Gastrocnemius medialis (tissue), 4 donors: ENCODE results near the gene ZBTB7C. TPM values are rescaled to one million over a fixed set of nuclear protein-coding genes. Genes with fewer than 3 reads are reported as not detected.

Experiments used
- ATAC-seq, 2 donors: fragments of 150-250 bp; one replicate each; pipeline ENCODE4 v1.9.1; 2016
- DNase-seq, 2 donors: peaks; one replicate each; pipeline ENCODE4 v3.0.0-alpha.2; 2019
- H3K27ac ChIP-seq, 4 donors: fragments of 200-600 bp; sonication (generic); 1 replicate in 1 of 4; 2 replicates in 3 of 4; pipeline ENCODE4 v1.5.1; 2016 to 2018; ENCODE audit warnings: mild to moderate bottlenecking in 2 of 4, moderate library complexity in 1 of 4
- H3K27me3 ChIP-seq, 3 donors: fragments of 200-600 bp; sonication (generic) in 2 of 3; 1 replicate in 1 of 3; 2 replicates in 2 of 3; pipeline versions ENCODE4 v1.5.1 to v1.6.0; 2016 to 2019; ENCODE audit warnings: mild to moderate bottlenecking in 1 of 3, moderate library complexity in 1 of 3
- H3K36me3 ChIP-seq, 2 donors: fragments of 200-600 bp; sonication (generic) in 1 of 2; one replicate each; pipeline ENCODE4 v1.5.1; 2017 to 2018
- H3K4me1 ChIP-seq, 2 donors: fragments of 200-600 bp; sonication (generic) in 1 of 2; one replicate each; pipeline ENCODE4 v1.5.1; 2016 to 2017; ENCODE audit warnings: mild to moderate bottlenecking in 2 of 2
- H3K4me3 ChIP-seq, 4 donors: fragments of 200-600 bp; sonication (generic) in 3 of 4; 1 replicate in 1 of 4; 2 replicates in 3 of 4; pipeline ENCODE4 v1.5.1; 2016 to 2019; ENCODE audit warnings: mild to moderate bottlenecking in 2 of 4
- H3K9me3 ChIP-seq, 3 donors: fragments of 200-600 bp; sonication (generic) in 2 of 3; 1 replicate in 1 of 3; 2 replicates in 2 of 3; pipeline ENCODE4 v1.5.1; 2016 to 2019
- CTCF ChIP-seq, 5 experiments: fragments of 450-650 bp in 3 of 5; fragments of 200-600 bp in 2 of 5; sonication (generic) in 2 of 5; IDR thresholded peaks in 4 of 5; conservative IDR thresholded peaks in 1 of 5; 1 replicate in 4 of 5; 2 replicates in 1 of 5; pipeline ENCODE4 v1.5.1; 2016 to 2019; ENCODE audit warnings: antibody characterized with exemption in 5 of 5, mild to moderate bottlenecking in 3 of 5, moderate library complexity in 3 of 5
- POLR2A ChIP-seq, 2 donors: fragments of 450-650 bp; IDR thresholded peaks; one replicate each; pipeline ENCODE4 v1.6.1; 2017; ENCODE audit warnings: antibody characterized with exemption in 2 of 2, mild to moderate bottlenecking in 2 of 2, moderate library complexity in 2 of 2
- in situ Hi-C, 4 donors: fragments of 200-750 bp; cut with MboI; loops; one replicate each; pipeline versions ENCODE4 v1.15.0 to v1.8.0; 2017; ENCODE audit warnings: low sequenced_read_pairs in 4 of 4
- intact Hi-C: fragments of 100-400 bp; cut with DNase I; formaldehyde crosslinking; loops from one replicate; pipeline ENCODE4 v1.15.1; 2023; ENCODE audit warnings: low total_unique reads
- total RNA-seq, 4 donors: library from RNA; depleted of rRNA; stranded (reverse); fragments of >200 nt; gene quantifications; one replicate each; pipeline versions ENCODE4 v1.1.0 to v1.2.3, GENCODE V29; 2016

Gene ZBTB7C
- total RNA-seq, 4 donors from 2014 or later: 0.53 to 12.3 (median 1.1) TPM

- H3K4me3 ChIP-seq: no peak overlapping the region
- ATAC-seq (no peak), DNase-seq (no peak)
- intact Hi-C loops: no loop called here
- no peaks in the 10 kb centered on the region for H3K9me3 ChIP-seq
- H3K4me1 ChIP-seq: no peaks in the 10 kb centered on the region
- H3K27ac ChIP-seq: no peak overlapping the region
- in situ Hi-C loops: loop anchor here in 1 of 4 donors (25.0 kb wide), 1 partner anchor 240 kb away; the partner anchor contains the start of gene ZBTB7C
- TF ChIP-seq POLR2A (IDR thresholded peaks at IDR 0.05) (no peak), CTCF (IDR thresholded peaks at IDR 0.05 in 4 of 5, conservative IDR thresholded peaks at IDR 0.05 in 1 of 5) (no peak)
- no peaks in the 10 kb centered on the region for H3K27me3 ChIP-seq
- H3K36me3 ChIP-seq: no peaks in the 10 kb centered on the region
These were observed 236.8 kb downstream of the ZBTB7C start for GRCh38 chr18:48172226-48173006.

GRCh38 chr18:48171490-48172188, 237.5 kb downstream of the ZBTB7C start:
- DNase-seq: no peak
- TF ChIP-seq CTCF (IDR thresholded peaks at IDR 0.05 in 4 of 5, conservative IDR thresholded peaks at IDR 0.05 in 1 of 5) (no peak), POLR2A (IDR thresholded peaks at IDR 0.05) (no peak)
- Histone ChIP-seq H3K27ac (no peak overlapping the region), H3K4me3 (no peak overlapping the region), H3K4me1 (no peaks in the 10 kb centered on the region), H3K9me3 (no peaks in the 10 kb centered on the region), H3K27me3 (no peaks in the 10 kb centered on the region), H3K36me3 (no peaks in the 10 kb centered on the region)
- intact Hi-C loops (no loop called here), in situ Hi-C loops (loop anchor here in 1 of 4 donors (25.0 kb wide), 1 partner anchor 241 kb away; the partner anchor contains the start of gene ZBTB7C)
- no peak for ATAC-seq

GRCh38 chr18:48170651-48171050, 238.5 kb downstream of the ZBTB7C start:
- no peak overlapping the region for H3K4me3 ChIP-seq
- ATAC-seq: no peak
- no peaks in the 10 kb centered on the region for H3K9me3 ChIP-seq
- intact Hi-C loops: loop anchor here (1.0 kb wide), 1 partner anchor 17 kb away; no protein-coding TSS in a partner anchor
- no peaks in the 10 kb centered on the region for H3K27me3 ChIP-seq
- H3K27ac ChIP-seq: no peak overlapping the region
- TF ChIP-seq POLR2A (IDR thresholded peaks at IDR 0.05): no peak
- no peak for TF ChIP-seq CTCF (IDR thresholded peaks at IDR 0.05 in 4 of 5, conservative IDR thresholded peaks at IDR 0.05 in 1 of 5)
- in situ Hi-C loops: loop anchor here in 1 of 4 donors (25.0 kb wide), 1 partner anchor 242 kb away; the partner anchor contains the start of gene ZBTB7C
- no peaks in the 10 kb centered on the region for H3K4me1 ChIP-seq
- H3K36me3 ChIP-seq: no peaks in the 10 kb centered on the region
- no peak for DNase-seq

DNA sequence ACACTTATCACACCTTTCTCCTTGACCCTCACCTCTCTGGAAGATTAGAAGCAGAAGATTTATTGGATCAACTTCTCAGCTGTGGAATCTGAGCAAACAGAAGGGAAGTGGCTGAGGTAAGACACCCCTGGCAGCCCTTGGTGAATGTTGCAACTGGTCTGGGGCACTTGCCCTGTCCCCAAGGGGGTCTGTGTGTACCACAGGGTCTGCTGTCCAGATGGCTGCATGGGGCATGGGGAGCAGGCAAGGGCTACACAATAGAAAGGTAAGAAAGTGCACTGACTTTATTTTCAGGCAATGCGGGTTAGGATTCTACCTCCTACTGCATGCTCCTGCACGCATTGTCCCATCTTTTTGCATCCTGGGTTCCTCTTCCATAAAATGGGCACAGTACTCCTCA, 240.3 kb downstream of the ZBTB7C start:
- in situ Hi-C loops: loop anchor here in 1 of 4 donors (25.0 kb wide), 1 partner anchor 243 kb away; the partner anchor contains the start of gene ZBTB7C

More for the DNA sequence above, 240.3 kb downstream of the ZBTB7C start:
- Histone ChIP-seq H3K9me3 (no peaks in the 10 kb centered on the region), H3K4me3 (no peak overlapping the region), H3K27ac (no peak overlapping the region), H3K27me3 (no peaks in the 10 kb centered on the region), H3K4me1 (no peaks in the 10 kb centered on the region), H3K36me3 (no peaks in the 10 kb centered on the region)
- TF ChIP-seq CTCF (IDR thresholded peaks at IDR 0.05 in 4 of 5, conservative IDR thresholded peaks at IDR 0.05 in 1 of 5): no peak
- no peak for TF ChIP-seq POLR2A (IDR thresholded peaks at IDR 0.05)
- DNase-seq: no peak
- intact Hi-C loops: no loop called here
- no peak for ATAC-seq
